K562 (cell line): ENCODE data around the gene SPAG9. TPM values are rescaled to one million over a fixed set of nuclear protein-coding genes. Genes with fewer than 3 reads are reported as not detected.

Experiments used
- ATF7 ChIP-seq: fragments of 450-650 bp; IDR thresholded peaks from 2 replicates; pipeline ENCODE4 v1.7.1; 2014; ENCODE audit warnings: mild to moderate bottlenecking, moderate library complexity
- CBFA2T2 ChIP-seq: fragments of 450-650 bp; conservative IDR thresholded peaks from 2 replicates; pipeline ENCODE4 v1.6.1; 2017; ENCODE audit warnings: mild to moderate bottlenecking
- CBX1 ChIP-seq: sonication (generic); IDR thresholded peaks from 2 replicates; pipeline ENCODE4 v1.6.1; 2016; ENCODE audit warnings: antibody characterized with exemption, low read depth, mild to moderate bottlenecking
- CSDE1 ChIP-seq, 2 experiments: fragments of 450-650 bp; IDR thresholded peaks; 2 replicates each; pipeline ENCODE4 v1.6.1; 2016; ENCODE audit warnings: mild to moderate bottlenecking in 1 of 2
- CUX1 ChIP-seq: fragments of 200-800 bp; sonication (Bioruptor generic); IDR thresholded peaks from 2 replicates; pipeline ENCODE4 v1.6.1; 2016; ENCODE audit warnings: missing genetic modification characterization, missing compliant biosample characterization
- FOXK1 ChIP-seq: sonication (generic); formaldehyde crosslinking; IDR thresholded peaks from 2 replicates; pipeline ENCODE4 v1.8.0; 2022; ENCODE audit warnings: missing genetic modification reagents, mild to moderate bottlenecking, borderline replicate concordance
- GTF2E2 ChIP-seq: fragments of 200-800 bp; sonication (Bioruptor generic); IDR thresholded peaks from 2 replicates; pipeline ENCODE4 v1.6.1; 2016; ENCODE audit warnings: missing genetic modification characterization, missing compliant biosample characterization
- IRF9 ChIP-seq: fragments of 450-650 bp; IDR thresholded peaks from 2 replicates; pipeline ENCODE4 v1.6.1; 2016; ENCODE audit warnings: missing biosample characterization, missing genetic modification characterization
- KHSRP ChIP-seq: fragments of 450-650 bp; IDR thresholded peaks from 2 replicates; pipeline ENCODE4 v1.6.1; 2017
- KLF16 ChIP-seq: IDR thresholded peaks from 2 replicates; pipeline ENCODE4 v1.6.1; 2016; ENCODE audit warnings: antibody characterized with exemption
- MEIS2 ChIP-seq: fragments of 450-650 bp; IDR thresholded peaks from 2 replicates; pipeline ENCODE4 v1.6.1; 2014; ENCODE audit warnings: mild to moderate bottlenecking; ENCODE audit not compliant: partially characterized antibody
- PPARD ChIP-seq: fragments of 250-450 bp; sonication (Bioruptor Pico); IDR thresholded peaks from 2 replicates; pipeline ENCODE4 v1.8.0; 2022; ENCODE audit warnings: inconsistent platforms, mild to moderate bottlenecking, moderate library complexity
- RFX7 ChIP-seq: fragments of 250-450 bp; sonication (Bioruptor Pico); IDR thresholded peaks from 2 replicates; pipeline ENCODE4 v1.5.1; 2021; ENCODE audit warnings: mild to moderate bottlenecking
- SOX6 ChIP-seq: fragments of 450-650 bp; IDR thresholded peaks from 2 replicates; pipeline ENCODE4 v1.6.1; 2014; ENCODE audit warnings: mild to moderate bottlenecking
- TCF3 ChIP-seq: sonication (generic); formaldehyde crosslinking; IDR thresholded peaks from 2 replicates; pipeline ENCODE4 v1.4.0; 2020; ENCODE audit warnings: mild to moderate bottlenecking, missing genetic modification reagents
- ZNF280A ChIP-seq: fragments of 450-650 bp; IDR thresholded peaks from 2 replicates; pipeline ENCODE4 v1.6.1; 2018; ENCODE audit warnings: mild to moderate bottlenecking, low read depth; ENCODE audit not compliant: partially characterized antibody
- ZNF398 ChIP-seq: fragments of 250-450 bp; sonication (Bioruptor Pico); IDR thresholded peaks from 2 replicates; pipeline ENCODE4 v1.8.0; 2021; ENCODE audit warnings: moderate library complexity, mild to moderate bottlenecking, inconsistent platforms
- polyA plus RNA-seq, 8 experiments: library from polyadenylated mRNA; depleted of rRNA in 4 of 8; stranded (reverse) in 5 of 8; unstranded in 3 of 8; fragments of >200 nt; fragmentation: Nextera tagmentation in 2 of 8; fragmentation: Illumina TruSeq in 1 of 8; extraction: Ambion mirVana in 2 of 8; extraction: Trizol in 1 of 8; gene quantifications; 2 replicates each; pipeline versions ENCODE4 v1.2.1 to v1.2.3, GENCODE V29; 2011 to 2014; ENCODE audit warnings: inconsistent platforms in 1 of 8, missing spikeins in 1 of 8
- total RNA-seq, 7 experiments: library from RNA; depleted of rRNA in 6 of 7; stranded (reverse); fragments of >200 nt in 6 of 7; fragmentation: Illumina TruSeq in 2 of 7; extraction: Trizol in 2 of 7; gene quantifications; 2 replicates each; pipeline versions ENCODE4 v1.2.1 to v1.2.3, GENCODE V29; 2011 to 2021; ENCODE audit warnings: low replicate concordance in 1 of 7

Gene SPAG9
- total and polyA plus RNA-seq, 9 of the 15 experiments (the other 6 are each of a cell fraction or from before 2014, with no cell fraction given) = 12.2 to 99.2 (median 58.2) TPM

GRCh38 chr17:50949989-50950877 lies 170.4 kb downstream of the SPAG9 start (continued):
- no peak for TF ChIP-seq CUX1 (CRISPR knock-in tag)
- TF ChIP-seq IRF9 (tag) = no peak
- no peak for TF ChIP-seq TCF3
- no peak for TF ChIP-seq RFX7 (CRISPR knock-in tag)
- TF ChIP-seq SOX6 = no peak; the same call in 1 of the 2 replicates
- no peak for TF ChIP-seq PPARD (CRISPR knock-in tag)
- TF ChIP-seq CBFA2T2 = no peak
- peak; percentile 75; the same call in 1 of the 2 replicates for TF ChIP-seq ATF7
- peak; percentile 84 for TF ChIP-seq MEIS2
- no peak for TF ChIP-seq CBX1
- TF ChIP-seq KLF16 = no peak; the same call in 1 of the 2 replicates
- no peak for TF ChIP-seq KHSRP
- no peak for TF ChIP-seq FOXK1
- no peak for TF ChIP-seq GTF2E2 (tag)
- TF ChIP-seq ZNF280A = no peak
- TF ChIP-seq CSDE1 (IDR thresholded peaks at IDR 0.05) = no peak
- TF ChIP-seq ZNF398 (CRISPR knock-in tag) = no peak
